Mammary epithelial cell (primary cell): ENCODE results near the gene FAM171A2.

ENCODE experiments used
- EZH2 ChIP-seq: IDR thresholded peaks from 2 replicates; pipeline ENCODE4 v1.6.1; 2012; ENCODE audit warnings: low read length, inconsistent platforms, borderline replicate concordance
- TF ChIP-seq, protein P1 (sequence below), 2 donors: IDR thresholded peaks in 1 of 2; conservative IDR thresholded peaks in 1 of 2; 2 replicates each; pipeline ENCODE4 v1.5.1; 2011 to 2012; ENCODE audit warnings: inconsistent platforms in 2 of 2, low read length in 2 of 2, mild to moderate bottlenecking in 2 of 2, control low read depth in 1 of 2, low read depth in 1 of 2; ENCODE audit not compliant: insufficient read depth in 1 of 2; ENCODE audit errors: extremely low read depth in 1 of 2

DNA sequence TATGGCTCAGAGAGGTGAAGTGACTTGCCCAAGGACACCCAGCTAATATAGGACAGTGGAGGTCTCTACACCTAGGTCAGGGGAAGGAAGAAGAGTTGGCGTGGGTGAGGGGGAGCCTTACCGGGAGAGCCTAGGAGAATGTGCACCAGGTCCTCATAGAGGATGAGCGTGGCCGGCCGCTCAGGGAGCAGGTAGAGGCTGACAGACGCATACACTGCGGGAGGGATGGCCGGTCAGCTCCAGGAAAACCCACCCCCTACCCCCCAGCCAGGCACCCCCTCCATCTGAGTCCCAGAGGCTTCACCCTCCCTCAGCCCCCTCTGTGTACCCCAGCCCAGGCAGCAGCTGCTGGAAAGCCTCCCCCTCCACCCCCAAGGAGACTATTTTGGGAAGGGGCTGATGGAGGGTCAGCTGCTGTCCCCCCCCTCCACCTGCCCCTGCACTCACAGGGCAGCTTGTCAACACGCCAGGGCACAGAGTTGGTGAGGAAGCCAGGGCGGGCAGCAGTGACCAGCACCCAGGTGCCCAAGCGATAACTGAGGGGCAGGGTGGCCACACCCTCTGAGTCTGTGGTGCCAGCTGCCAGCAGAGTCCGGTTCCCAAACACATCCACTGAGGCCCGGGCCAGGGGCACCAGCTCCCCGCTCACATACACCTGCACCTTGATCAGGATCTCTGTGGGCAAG, 4.1 kb downstream of the FAM171A2 start:
- TF ChIP-seq, protein P1, sequence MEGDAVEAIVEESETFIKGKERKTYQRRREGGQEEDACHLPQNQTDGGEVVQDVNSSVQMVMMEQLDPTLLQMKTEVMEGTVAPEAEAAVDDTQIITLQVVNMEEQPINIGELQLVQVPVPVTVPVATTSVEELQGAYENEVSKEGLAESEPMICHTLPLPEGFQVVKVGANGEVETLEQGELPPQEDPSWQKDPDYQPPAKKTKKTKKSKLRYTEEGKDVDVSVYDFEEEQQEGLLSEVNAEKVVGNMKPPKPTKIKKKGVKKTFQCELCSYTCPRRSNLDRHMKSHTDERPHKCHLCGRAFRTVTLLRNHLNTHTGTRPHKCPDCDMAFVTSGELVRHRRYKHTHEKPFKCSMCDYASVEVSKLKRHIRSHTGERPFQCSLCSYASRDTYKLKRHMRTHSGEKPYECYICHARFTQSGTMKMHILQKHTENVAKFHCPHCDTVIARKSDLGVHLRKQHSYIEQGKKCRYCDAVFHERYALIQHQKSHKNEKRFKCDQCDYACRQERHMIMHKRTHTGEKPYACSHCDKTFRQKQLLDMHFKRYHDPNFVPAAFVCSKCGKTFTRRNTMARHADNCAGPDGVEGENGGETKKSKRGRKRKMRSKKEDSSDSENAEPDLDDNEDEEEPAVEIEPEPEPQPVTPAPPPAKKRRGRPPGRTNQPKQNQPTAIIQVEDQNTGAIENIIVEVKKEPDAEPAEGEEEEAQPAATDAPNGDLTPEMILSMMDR (conservative IDR thresholded peaks at IDR 0.05 in 1 of 2, IDR thresholded peaks at IDR 0.05 in 1 of 2; ENCODE audit: extremely low read depth in 1 of 2, insufficient read depth in 1 of 2, low read depth in 1 of 2, low read length in 2 of 2), result no peak
- no peak for TF ChIP-seq EZH2
